CD4-positive, alpha-beta T cell treated with Interleukin-2 at 100 ng/mL for 4 hours (primary cell): Measurements from ENCODE around the gene TMEM143.
A peak's percentile ranks its signal among the peaks of the same experiment; 100 is the strongest.
"Not testable (repeated sequence)": the region's sequence is repeated elsewhere in the genome, so short reads cannot be mapped to it uniquely, and the experiment has no call there.

Experiments
- DNase-seq: peaks from one replicate; pipeline ENCODE4 v3.0.0-alpha.2; 2020; ENCODE audit warnings: low spot score

Gene TMEM143

DNA sequence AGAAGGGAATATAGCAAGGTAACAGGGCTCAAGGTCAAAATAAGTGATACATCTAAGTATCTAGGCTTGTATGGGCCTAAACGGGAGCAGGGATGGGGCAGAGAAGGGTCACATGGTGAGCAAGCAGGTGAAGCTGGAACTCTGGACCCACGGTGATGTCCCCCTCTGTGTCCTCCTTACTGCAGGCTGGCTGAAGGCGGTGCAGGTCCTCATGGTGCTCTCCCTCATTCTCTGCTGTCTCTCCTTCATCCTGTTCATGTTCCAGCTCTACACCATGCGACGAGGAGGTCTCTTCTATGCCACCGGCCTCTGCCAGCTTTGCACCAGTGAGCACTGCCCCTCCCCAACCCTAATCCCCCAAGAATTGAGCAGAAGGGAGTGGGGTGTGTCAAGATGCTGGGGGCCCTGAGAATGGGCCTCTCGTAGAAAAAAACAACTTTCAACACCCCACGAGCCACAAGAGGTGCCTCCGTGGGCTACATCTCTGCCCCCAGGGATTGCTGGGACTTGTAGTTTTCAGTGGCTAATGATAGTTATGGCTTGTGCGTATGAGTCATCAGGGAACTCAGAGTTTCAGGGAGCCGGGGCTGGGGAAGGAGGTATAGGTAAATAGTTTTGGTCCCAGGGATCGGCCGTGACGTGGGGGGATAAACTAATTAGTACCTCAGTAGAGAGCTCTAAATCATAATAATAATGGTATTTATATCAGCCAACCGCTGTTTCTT lies 34.4 kb downstream of the TMEM143 start:
- peak; percentile 69 for DNase-seq

DNA sequence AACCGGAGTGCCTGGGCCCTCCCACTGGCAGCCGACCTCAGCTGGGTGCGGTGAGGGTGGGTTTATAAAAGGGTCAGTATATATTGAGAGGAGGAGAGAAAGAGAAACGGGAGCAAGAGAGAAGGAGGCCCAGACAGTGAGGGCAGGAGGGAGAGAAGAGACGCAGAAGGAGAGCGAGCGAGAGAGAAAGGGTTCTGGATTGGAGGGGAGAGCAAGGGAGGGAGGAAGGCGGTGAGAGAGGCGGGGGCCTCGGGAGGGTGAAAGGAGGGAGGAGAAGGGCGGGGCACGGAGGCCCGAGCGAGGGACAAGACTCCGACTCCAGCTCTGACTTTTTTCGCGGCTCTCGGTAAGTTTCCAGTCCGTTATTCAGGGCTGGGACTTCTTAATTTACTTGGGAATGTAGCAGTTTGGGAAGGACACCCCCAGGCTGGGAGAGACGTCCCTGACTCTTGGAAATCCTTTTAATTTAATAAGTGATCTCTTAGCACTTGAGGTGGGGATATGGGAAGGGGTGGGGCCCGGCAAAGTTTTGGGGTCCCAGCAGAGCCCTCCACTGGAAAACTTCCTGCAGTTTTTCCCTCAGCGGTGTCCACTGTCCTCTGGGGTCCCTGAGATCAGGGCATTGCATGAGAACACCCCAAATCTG lies 38.4 kb downstream of the TMEM143 start, which contains the start of gene EMP3:
Gene EMP3 (plus strand): TSS at position 288 of the 646 bp plus-strand sequence. CDS start 1,293 bp downstream, outside the sequence.
- DNase-seq = peak; percentile 89

DNA sequence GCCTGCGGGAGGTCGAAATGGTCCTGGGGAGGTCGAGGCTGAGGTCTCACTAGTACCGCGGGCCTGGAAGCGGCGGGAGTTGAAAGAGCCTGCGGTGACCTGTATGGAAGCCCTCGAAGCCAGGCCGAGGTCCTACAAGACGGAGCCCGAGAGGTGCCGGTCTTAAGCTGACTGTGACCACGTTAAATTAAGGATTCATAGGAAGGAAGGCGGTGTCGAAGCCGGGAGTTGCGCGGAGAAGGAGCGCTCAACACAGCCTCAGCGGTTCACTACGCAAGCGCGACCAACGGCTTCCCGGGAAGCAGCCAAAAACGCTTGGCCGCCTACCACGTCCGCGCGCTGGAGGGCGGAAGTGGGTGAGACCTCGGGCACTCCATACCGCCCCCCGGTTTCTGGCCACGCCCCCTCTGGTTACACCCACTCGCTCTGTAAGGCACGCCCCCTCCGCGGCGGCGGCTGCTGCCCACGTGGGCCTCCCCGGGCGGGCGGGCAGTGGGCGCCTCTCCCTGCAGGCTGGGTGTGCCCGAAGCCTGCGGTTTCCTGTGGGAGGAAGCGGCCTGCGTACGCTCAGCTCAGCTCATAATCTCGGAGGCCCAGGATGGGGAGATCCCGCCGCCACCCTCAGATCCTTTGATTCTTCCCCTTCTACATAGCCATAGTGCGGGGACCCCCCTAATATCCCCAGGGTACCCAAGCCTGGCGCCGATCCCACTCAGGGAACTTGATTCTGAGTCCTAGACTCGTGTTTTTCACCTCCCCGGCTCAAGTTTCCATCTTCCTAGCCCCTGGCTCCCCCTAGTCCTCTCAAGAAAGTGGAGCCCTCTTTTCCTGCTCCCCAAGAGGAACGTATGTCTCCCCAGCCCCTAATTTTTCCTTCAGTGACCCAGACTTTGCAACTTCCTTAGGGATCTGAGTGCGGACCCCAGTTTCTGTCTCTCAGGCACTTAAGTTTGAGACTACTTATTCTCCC lies 41.8 kb downstream of the TMEM143 start:
- peak; percentile 99 for DNase-seq

- DNase-seq = peak; percentile 98
Measured at GRCh38 chr19:48321372-48321621, 42.4 kb downstream of the TMEM143 start.

DNA sequence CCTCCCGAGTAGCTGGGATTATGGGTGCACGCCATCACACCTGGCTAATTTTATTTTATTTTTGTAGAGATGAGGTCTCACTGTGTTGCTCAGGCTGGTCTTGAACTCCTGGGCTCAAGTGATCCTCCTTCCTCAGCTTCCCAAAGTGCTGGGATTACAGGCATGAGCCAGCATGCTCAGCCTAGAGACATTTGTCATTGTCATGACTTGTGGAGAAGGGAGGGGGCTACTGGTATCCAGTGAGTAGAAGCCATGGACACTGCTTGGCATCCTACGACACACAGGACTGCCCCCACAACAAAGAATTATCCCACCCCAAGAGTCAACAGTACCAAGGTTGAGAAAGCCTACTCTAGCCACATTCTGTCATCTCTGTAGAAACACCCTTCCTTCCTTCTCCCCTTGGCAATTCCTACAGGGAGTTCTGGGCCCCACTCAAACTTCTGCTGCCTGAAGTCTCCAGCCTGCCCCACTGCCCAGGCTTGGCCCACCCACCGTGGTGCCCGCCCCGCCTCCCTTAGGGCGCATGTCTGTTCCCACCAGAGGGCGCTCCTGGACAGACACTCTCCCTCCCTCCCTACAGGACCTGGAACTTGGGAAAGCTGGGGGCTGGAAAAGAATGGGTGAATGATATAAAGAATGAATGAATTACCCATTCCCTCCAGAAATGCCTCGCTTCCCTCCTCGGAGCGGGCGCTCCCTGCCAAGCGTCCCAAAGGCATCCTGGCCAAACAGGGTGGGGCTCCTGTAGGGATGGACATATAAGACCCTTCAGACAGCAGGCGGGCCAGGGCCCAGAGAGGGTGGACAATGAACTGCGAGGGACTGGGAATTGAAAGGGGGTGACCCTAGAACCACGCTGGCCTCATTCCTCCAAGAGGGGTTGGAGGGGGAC lies 43.8 kb downstream of the TMEM143 start:
- DNase-seq = peak; percentile 79

GRCh38 chr19:48318286-48318987 lies 45.3 kb downstream of the TMEM143 start:
- no peak for DNase-seq

DNA sequence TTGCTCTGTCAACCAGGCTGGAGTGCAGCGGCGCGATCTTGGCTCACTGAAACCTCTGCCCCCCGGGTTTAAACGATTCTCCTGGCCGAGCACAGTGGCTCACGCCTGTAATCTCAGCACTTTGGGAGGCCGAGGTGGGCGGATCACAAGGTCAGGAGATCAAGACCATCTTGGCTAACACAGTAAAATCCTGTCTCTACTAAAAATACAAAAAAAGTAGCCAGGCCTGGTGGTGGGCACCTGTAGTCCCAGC lies 46.1 kb downstream of the TMEM143 start:
- DNase-seq = not testable (repeated sequence)

- DNase-seq = no peak
Measured at GRCh38 chr19:48315712-48316111, 48.0 kb downstream of the TMEM143 start.

- no peak for DNase-seq
Measured at GRCh38 chr19:48311384-48311783, 52.4 kb downstream of the TMEM143 start.

- DNase-seq = no peak
Measured at GRCh38 chr19:48310227-48310626, 53.5 kb downstream of the TMEM143 start.

GRCh38 chr19:48309731-48310130 lies 54.0 kb downstream of the TMEM143 start:
- DNase-seq = not testable (repeated sequence)

DNA sequence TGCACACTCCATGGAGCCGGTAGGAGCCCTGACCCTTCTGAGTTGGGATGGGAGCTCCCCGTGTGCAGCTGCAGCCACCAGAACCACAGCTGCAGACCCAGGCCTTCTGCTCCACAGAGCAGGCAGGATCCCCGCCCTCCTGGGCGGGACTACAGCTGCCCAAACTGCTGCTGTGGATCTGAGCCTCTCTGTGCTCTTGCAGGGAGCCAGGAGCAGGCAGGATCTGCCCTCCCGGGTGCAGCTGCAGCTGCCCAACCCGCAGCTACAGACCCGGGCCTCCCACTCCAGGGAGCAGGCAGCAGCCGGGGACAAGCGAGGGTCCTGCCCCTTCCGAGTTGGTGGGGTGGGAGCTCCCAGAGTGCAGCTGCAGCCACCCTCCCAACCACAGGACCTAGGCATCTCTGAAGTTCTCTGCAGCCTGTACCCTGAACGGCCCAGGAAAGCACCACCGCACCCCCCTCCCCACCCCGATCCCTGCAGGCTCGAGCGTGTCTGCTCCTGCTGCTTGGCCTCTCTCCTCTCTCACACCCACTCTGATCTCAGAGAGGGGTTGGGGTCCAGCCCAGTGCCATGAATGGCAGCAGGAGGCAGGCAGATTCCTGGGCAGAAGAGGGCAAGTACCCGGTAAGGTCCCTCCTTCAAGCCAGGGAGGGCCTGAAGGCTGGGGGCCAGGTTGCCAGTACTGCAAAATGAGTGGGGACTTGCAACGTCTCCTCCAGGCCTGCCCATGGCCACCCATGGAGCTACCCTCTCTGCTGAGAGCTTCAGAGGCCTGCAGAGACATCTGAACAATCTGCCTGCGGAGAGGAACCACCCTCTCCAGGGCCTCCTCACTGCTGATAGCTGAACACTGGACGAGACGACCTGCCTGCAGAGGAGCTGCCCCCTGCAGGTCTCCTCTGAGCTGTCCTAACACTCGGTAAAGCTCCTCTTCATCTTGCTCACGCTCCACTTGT lies 54.8 kb downstream of the TMEM143 start:
- DNase-seq = no peak

DNA sequence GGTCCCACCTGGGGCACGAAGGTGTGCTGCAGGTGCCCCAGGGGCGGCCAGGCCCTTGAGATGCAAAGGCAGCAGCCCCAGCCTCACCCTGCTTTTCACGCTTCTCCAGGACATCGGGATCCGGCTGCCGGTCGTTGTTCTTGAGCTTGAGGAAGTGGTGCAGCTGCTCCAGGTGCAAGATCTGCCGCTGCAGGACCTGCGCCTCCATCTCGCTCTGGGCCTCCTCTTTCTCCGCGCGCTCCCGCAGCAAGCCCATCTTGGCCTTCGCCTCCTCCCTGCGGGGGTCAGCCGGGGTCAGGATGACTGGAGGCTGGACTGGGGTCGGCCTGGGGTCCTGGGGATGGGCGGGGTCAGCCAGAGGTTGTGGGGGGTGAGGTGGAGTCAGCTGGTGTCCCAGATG lies 59.9 kb downstream of the TMEM143 start:
- DNase-seq = no peak

DNA sequence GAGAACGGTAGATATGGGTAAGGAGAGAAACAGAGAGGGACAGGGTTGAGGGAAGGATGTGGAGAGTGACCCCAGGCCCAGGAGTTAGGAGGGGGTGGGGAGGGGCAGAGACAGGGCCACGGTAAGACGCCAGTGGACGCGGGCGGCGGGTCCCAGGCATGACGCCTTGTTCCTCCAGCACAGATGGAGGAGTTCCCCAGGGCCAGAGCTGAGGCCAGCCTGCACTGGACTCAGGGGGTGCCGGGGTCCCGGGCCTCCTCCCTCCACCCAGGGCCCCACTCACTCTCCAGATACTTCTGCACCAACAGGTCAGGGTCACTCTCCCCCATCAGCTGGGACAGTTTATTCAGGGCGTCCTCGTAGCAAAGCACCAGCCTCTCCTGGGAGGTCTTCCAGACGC lies 60.4 kb downstream of the TMEM143 start:
- DNase-seq = no peak

GRCh38 chr19:48302600-48302959 lies 61.2 kb downstream of the TMEM143 start:
- no peak for DNase-seq

- DNase-seq = no peak
Measured at GRCh38 chr19:48301886-48302599, 61.7 kb downstream of the TMEM143 start.

DNA sequence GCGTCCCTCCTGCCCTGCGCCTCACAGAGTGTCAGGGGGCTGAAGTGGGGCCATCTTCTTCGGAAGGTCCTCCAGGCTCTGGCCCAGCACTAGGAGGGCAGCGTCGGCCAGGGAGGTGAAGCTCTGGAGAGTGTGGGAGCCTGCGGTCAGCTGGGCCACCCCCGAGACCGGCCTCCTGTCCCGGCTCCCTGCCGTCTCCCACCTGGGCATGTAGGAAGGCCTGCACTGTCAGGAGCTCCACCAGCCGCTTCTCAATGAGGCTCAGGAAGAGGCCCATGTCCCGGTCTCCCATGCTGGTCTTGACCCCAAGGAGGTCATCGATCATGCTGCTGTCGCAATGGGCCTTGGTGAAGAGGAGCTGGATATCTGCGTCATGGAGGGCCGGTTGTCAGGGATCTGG lies 65.8 kb downstream of the TMEM143 start:
- no peak for DNase-seq

DNA sequence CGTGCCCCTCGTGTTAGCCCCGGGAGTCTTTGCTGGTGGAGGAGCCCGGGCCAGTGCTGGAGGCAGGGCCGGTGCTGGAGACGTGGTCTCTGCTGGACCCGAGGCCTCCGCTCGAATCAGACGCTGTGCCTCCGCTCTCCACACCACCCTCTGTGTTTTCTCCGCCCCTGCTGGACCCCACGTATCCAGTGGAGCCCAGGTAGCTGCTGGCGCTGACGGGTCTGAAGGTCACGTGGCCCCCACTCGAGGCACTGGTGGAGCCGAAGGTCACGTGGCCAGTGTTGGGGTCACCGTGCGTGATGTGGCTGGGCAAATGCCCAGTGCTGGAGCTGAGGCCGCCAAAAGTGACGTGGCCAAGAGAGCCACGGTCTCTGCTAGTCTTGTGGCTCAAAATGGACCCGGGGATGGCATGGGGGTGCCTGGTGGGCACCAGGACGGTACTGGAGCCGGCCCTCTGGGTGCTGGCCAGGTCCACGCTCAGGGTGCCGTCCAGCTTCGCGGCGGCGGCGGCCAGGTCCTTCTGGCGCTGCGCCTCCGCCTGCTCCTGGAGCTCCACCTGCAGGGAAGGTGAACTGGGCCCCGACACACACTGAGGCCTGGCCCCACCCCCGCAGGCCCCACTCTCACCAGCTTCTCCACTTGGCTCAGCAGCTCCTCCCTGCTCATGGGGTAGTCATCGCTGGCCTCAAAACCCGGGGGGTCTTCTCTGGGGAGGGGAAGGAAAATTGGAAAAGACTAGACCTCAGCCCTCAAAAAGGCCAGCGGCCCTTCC lies 66.6 kb downstream of the TMEM143 start:
- DNase-seq = no peak

GRCh38 chr19:48295458-48295857 lies 68.3 kb downstream of the TMEM143 start:
- DNase-seq = no peak
